GM20000 (cell line): ENCODE measurements around the gene CLCN5.

Source experiments
- DNase-seq: peaks from one replicate; pipeline ENCODE4 v3.0.0; 2012; ENCODE audit warnings: low spot score
- CTCF ChIP-seq: IDR thresholded peaks from 2 replicates; pipeline ENCODE4 v1.5.1; 2012; ENCODE audit warnings: mild to moderate bottlenecking, control low read depth; ENCODE audit errors: extremely low read depth, missing control alignments

The CLCN5 gene

DNA sequence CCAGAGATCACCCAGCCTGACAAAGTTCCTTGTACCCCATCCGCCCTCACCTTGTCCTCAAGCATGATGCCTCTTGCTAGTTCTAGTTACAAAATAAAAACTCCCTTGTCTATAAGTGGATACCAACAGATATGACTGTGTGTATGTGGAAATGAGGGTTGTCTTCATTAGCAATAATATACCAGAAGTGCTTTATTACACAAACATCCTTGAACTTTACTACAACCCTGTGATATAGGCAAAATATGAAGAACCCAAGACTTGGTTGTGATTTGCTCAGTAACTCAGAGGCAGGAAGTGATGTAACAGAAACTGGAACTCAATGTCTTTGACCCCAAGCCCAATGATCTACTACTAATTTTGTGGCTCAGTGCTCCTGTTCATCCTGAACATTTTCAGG, 180.8 kb downstream of the CLCN5 start:
- TF ChIP-seq CTCF: no peak
- no peak for DNase-seq

- no peak for TF ChIP-seq CTCF
- DNase-seq: no peak
Observed at GRCh38 chrX:50103866-50104566, 181.6 kb downstream of the CLCN5 start.

DNA sequence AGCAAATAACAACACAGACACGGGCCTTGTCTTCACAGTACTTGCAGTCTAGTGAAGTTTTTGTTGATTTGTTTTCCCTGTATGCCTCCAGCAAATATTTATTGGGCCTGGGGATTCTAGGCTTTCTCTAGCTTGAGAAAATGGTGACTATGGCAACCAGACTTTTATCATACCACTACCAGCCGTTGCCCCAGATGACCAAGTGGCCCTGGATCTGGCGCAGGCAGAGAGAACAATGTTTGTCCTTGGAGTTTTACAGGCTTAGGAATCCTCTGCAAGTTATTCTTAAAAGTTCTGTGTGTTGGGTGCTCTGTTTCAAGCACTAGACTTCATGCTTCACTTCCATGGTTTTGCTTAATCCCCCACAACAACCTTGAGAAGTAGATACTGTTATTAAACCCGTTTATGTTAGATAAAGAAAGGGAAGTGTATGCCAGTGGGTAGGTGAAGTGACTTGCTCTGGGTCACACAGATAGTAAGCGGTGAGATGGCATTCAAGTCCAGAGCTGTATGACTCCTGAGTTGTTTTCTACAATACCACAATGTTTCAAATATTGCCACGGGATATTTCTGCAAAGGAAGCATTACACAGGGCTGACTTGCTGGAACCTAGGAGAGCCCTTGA, 183.8 kb downstream of the CLCN5 start:
- no peak for TF ChIP-seq CTCF

GRCh38 chrX:50107470-50107869, 185.1 kb downstream of the CLCN5 start:
- TF ChIP-seq CTCF: no peak
- DNase-seq: no peak

More for the DNA sequence above, 183.8 kb downstream of the CLCN5 start:
- DNase-seq: no peak

DNA sequence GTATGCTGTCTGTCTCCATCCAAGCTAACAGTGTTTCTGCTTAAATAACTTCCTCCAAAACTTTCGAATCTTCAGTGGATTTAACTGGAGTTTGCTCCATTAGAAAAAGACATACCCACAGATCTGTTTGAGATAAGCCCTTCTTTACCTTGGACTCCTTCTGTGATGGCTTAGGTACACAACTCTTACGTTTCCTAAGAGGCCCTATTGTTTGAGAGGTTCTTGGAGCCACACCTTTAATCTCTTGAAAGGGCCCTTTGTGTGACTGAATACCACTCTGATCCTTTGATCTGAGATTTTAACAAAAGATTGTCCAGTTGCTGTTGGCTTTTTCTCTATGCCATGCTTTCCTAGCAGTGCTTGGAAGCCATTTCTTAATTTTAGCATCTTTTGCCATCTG, 185.9 kb downstream of the CLCN5 start:
- DNase-seq: no peak
- no peak for TF ChIP-seq CTCF

DNA sequence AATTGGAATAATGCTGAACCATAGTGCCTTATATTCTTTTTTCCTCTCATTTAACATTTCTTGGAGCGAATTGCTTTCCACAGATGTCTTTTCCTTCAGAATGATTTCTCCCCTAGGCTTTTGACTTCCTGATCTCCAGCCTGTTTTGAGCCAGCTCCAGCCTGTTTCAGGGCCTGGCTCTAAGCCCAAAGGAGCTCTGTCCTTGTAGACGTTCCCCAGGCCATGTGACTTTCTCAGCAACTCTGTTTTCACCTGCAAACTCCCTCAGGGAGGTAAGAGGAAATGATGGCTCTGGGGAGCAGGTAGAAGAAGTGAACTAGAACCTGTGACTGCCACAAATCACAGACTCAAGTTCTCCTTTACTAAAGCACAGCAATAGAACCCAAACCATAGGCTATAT, 189.3 kb downstream of the CLCN5 start:
- TF ChIP-seq CTCF: no peak
- no peak for DNase-seq

- no peak for DNase-seq
- TF ChIP-seq CTCF: no peak
Observed at GRCh38 chrX:50114113-50114512, 191.7 kb downstream of the CLCN5 start.
